T-cell (primary cell): ENCODE results near the gene DOCK11. TPM values are rescaled to one million over a fixed set of nuclear protein-coding genes. Genes with fewer than 3 reads are reported as not detected.

Experiments
- ATAC-seq, 4 experiments: fragments of 200-7000 bp in 3 of 4; fragments of 150-1000 bp in 1 of 4; cut with Tn5 transposase; replicated peaks in 1 of 4; 1 replicate in 3 of 4; 2 replicates in 1 of 4; pipeline ENCODE4 v1.10.0; 2021; ENCODE audit warnings: moderate library complexity in 3 of 4, mild to moderate bottlenecking in 2 of 4, moderate number of reproducible peaks in 1 of 4
- CTCF ChIA-PET, 2 donors: fragments of 300-600 bp; sonication (Branson Sonifier 250); formaldehyde crosslinking; loops; one replicate each; lab custom pipeline; 2022; ENCODE audit warnings: antibody characterized with exemption in 2 of 2; lab: Charles Lee
- POLR2A ChIA-PET, 2 donors: fragments of 300-600 bp; sonication (Branson Sonifier 250); formaldehyde crosslinking; loops; one replicate each; lab custom pipeline; 2022; ENCODE audit warnings: antibody characterized with exemption in 2 of 2; lab: Charles Lee
- DNase-seq, 35 experiments: peaks; one replicate each; pipeline versions ENCODE4 v3.0.0 to v3.0.0-alpha.2; 2013 to 2023
- H3K27ac ChIP-seq: one replicate; pipeline ENCODE4 v1.5.1; 2013; ENCODE audit warnings: low read length
- H3K27me3 ChIP-seq, 2 experiments: replicated peaks in 1 of 2; 1 replicate in 1 of 2; 2 replicates in 1 of 2; pipeline versions ENCODE4 v1.6.1 to v1.7.0; 2013; ENCODE audit warnings: low read length in 1 of 2, mixed read lengths in 1 of 2; ENCODE audit not compliant: control insufficient read depth in 2 of 2, insufficient read depth in 2 of 2; ENCODE audit errors: extremely low read depth in 1 of 2
- H3K36me3 ChIP-seq, 2 donors: 1 replicate in 1 of 2; 2 replicates in 1 of 2; pipeline versions ENCODE4 v1.6.1 to v1.7.0; 2013; ENCODE audit warnings: low read length in 1 of 2; ENCODE audit not compliant: control insufficient read depth in 2 of 2, insufficient read depth in 1 of 2; ENCODE audit errors: extremely low read depth in 1 of 2
- H3K4me1 ChIP-seq, 2 experiments: 1 replicate in 1 of 2; 2 replicates in 1 of 2; pipeline versions ENCODE4 v1.6.1 to v1.7.0; 2013; ENCODE audit warnings: low read length in 2 of 2, mixed read lengths in 1 of 2; ENCODE audit not compliant: insufficient read depth in 2 of 2, control insufficient read depth in 1 of 2; ENCODE audit errors: extremely low read depth in 1 of 2
- H3K4me3 ChIP-seq, 2 donors: 1 replicate in 1 of 2; 2 replicates in 1 of 2; pipeline versions ENCODE4 v1.5.1 to v1.7.0; 2013; ENCODE audit warnings: mild to moderate bottlenecking in 2 of 2, low read length in 1 of 2, moderate library complexity in 1 of 2; ENCODE audit not compliant: control insufficient read depth in 1 of 2; ENCODE audit errors: extremely low read depth in 1 of 2
- H3K9me3 ChIP-seq: 2 replicates; pipeline ENCODE4 v1.7.0; 2013
- H3K27ac Mint-ChIP-seq, 2 donors: one replicate each; pipeline ENCODE4 v1.8.0; 2020 to 2021; ENCODE audit warnings: mild to moderate bottlenecking in 2 of 2, mixed read lengths in 2 of 2
- H3K27me3 Mint-ChIP-seq, 2 donors: one replicate each; pipeline ENCODE4 v1.8.0; 2021 to 2022; ENCODE audit warnings: mixed read lengths in 2 of 2
- H3K36me3 Mint-ChIP-seq: one replicate; pipeline ENCODE4 v1.8.0; 2021; ENCODE audit warnings: mixed read lengths
- H3K4me1 Mint-ChIP-seq, 3 donors: one replicate each; pipeline ENCODE4 v1.8.0; 2020 to 2022; ENCODE audit warnings: mixed read lengths in 3 of 3, mild to moderate bottlenecking in 1 of 3
- H3K4me3 Mint-ChIP-seq, 3 donors: one replicate each; pipeline ENCODE4 v1.8.0; 2020 to 2022; ENCODE audit warnings: mild to moderate bottlenecking in 3 of 3, mixed read lengths in 3 of 3, moderate library complexity in 3 of 3
- H3K9me3 Mint-ChIP-seq, 3 donors: one replicate each; pipeline ENCODE4 v1.8.0; 2020 to 2022; ENCODE audit warnings: mixed read lengths in 3 of 3
- WGBS: methylation state at CpG from one replicate; pipeline ENCODE4 v1.1.5; 2013; ENCODE audit warnings: missing lambda C conversion rate; ENCODE audit not compliant: insufficient coverage; 5-methylcytosine and 5-hydroxymethylcytosine counted together
- total RNA-seq, 35 experiments: library from RNA in 6 of 35; stranded (reverse) in 6 of 35; fragments of 120-200 nt in 1 of 35; gene quantifications; one replicate each; pipeline versions ENCODE4 v1.2.1 to v1.2.4 and lab custom pipeline; 2013 to 2026

Gene DOCK11
- total RNA-seq, 5 donors from 2014 or later (not counting 1 experiment from before 2014, with no cell fraction given), result 90.7 to 102 (median 94.5) TPM

DNA sequence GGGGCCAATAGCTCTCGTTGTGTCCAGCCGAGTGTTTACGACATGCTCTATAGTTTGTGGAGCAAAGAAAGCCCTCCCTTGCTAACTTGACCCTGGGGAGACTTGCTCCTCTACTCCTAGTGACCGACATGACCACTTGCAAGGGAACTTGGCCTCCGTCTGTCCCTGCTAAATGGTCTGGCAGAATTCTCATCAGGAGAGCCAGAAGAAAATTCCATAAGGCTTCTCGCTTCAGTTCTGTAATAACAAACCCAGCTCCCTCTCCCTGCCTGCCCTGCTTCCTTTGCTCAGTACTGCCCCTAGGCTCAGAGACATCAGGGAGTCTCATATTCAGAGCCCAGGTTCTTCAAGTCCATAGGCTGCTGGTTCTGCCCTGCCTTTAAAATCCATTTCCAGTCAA lies 13.0 kb downstream of the DOCK11 start:
- Histone ChIP-seq H3K4me1 (peaks cover 15 to 82% of the 10 kb centered on the region in 2 experiments), H3K36me3 (peaks cover 0 to 16% of the 10 kb centered on the region in 2 donors), H3K9me3 (no peaks in the 10 kb centered on the region), H3K27ac (no peak overlapping the region), H3K27me3 (no peaks in the 10 kb centered on the region), H3K4me3 (no peak overlapping the region)
- H3K9me3 Mint-ChIP-seq, result no peaks in the 10 kb centered on the region
- H3K4me1 Mint-ChIP-seq, result peaks cover 65 to 90% (median 81%) of the 10 kb centered on the region in 3 donors
- peaks cover 28% of the 10 kb centered on the region for H3K36me3 Mint-ChIP-seq
- no peak for DNase-seq
- 100% methylated on average over 4 of the region's 6 CpGs for whole genome bisulfite sequencing
- no peak overlapping the region for H3K4me3 Mint-ChIP-seq
- peak overlapping the region; percentile 59 to 61 for H3K27ac Mint-ChIP-seq
- H3K27me3 Mint-ChIP-seq, result peaks cover 0 to 3% of the 10 kb centered on the region in 2 donors
- ATAC-seq, result no peak
- CTCF ChIA-PET, result interaction anchor here in 1 of 2 donors (1.5 kb wide), 1 partner anchor 20 kb away, joined by 3 read pairs; no protein-coding TSS in a partner anchor
- POLR2A ChIA-PET, result interaction anchor here in 1 of 2 donors (0.6 kb wide), 1 partner anchor 24 kb away, joined by 6 read pairs; no protein-coding TSS in a partner anchor

DNA sequence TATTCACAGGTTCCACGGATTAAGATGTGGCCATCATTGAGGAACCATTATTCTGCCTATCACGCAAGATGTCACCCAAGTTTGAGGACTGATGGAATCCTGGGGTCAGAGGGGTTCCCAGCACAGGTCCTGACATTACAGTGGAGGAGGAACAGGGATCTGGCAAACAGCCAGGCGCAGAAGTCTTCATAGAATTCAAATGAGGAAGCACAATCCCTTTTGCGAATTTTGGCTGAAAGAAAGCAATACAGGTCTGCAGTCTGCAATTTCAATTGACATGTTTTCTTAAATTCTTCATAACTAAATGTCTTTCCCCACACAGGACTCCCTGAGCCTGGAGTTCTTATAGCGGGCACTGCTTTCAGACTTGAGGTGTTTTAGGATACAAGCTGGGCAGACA lies 14.5 kb downstream of the DOCK11 start:
- peaks cover 7 to 72% of the 10 kb centered on the region in 2 experiments for H3K4me1 ChIP-seq
- peaks cover 57 to 90% (median 82%) of the 10 kb centered on the region in 3 donors for H3K4me1 Mint-ChIP-seq
- CTCF ChIA-PET, result interaction anchor here in 1 of 2 donors (1.3 kb wide), 1 partner anchor 91 kb away, joined by 3 read pairs; no protein-coding TSS in a partner anchor
- no peaks in the 10 kb centered on the region for H3K9me3 Mint-ChIP-seq
- H3K36me3 ChIP-seq, result peaks cover 4 to 23% of the 10 kb centered on the region in 2 donors
- peaks cover 40% of the 10 kb centered on the region for H3K36me3 Mint-ChIP-seq
- H3K27ac Mint-ChIP-seq, result peak overlapping the region; percentile 49 to 67
- H3K27ac ChIP-seq, result no peak overlapping the region
- POLR2A ChIA-PET, result interaction anchor here in 1 of 2 donors (0.5 kb wide), 1 partner anchor 91 kb away, joined by 4 read pairs; no protein-coding TSS in a partner anchor
- H3K27me3 Mint-ChIP-seq, result peaks cover 0 to 3% of the 10 kb centered on the region in 2 donors
- ATAC-seq (no peak), DNase-seq (no peak)
- H3K27me3 ChIP-seq, result no peaks in the 10 kb centered on the region
- no peaks in the 10 kb centered on the region for H3K9me3 ChIP-seq
- H3K4me3 ChIP-seq, result no peak overlapping the region
- 100% methylated on average over 1 of the region's 5 CpGs for WGBS
- no peak overlapping the region for H3K4me3 Mint-ChIP-seq

DNA sequence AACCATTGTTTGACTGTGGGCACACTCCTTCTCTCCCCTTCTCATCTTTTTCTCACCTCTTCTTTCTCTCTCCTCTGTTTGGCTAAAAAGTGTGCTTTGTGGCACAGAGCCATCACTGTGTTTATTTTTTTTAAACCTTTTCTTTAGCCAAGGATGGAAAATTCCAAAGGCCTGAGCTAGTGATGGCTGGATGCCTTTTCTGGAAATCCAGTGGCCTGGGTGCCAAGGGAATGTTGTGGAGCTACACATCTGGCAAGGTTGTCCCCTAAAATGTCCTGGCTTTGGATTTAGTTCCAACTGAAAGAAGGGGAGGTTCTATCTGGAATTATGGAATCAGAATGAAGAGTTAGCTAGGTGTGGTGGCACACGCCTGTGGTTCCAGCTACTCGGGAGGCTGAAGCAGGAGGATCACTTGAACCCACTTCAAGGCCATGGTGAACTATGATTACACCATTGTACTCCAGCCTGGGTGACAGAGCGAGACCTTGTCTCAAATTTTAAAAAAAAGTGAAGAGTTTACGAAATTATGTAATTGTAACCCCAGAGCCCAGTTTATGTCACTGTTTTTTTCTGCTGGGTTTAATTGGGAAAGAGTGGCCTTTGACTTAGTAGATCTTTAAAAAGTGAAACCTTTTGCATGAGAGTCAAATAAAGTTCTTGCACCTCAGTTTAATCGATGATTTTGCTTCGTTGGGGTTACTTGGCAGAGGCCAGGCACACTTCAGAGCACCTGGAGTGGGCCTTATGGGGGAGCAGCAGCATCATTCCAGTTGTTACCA lies 17.7 kb downstream of the DOCK11 start:
- DNase-seq, result no peak
- H3K36me3 Mint-ChIP-seq, result peaks cover 44% of the 10 kb centered on the region
- ChIA-PET POLR2A (interaction anchor here in 1 of 2 donors (0.6 kb wide), 1 partner anchor 16 kb away, joined by 5 read pairs; no protein-coding TSS in a partner anchor), CTCF (no interaction called here)
- ATAC-seq, result no peak
- H3K27me3 ChIP-seq, result no peaks in the 10 kb centered on the region
- H3K4me3 ChIP-seq, result no peak overlapping the region
- no peak overlapping the region for H3K27ac ChIP-seq
- peaks cover 4 to 56% of the 10 kb centered on the region in 2 experiments for H3K4me1 ChIP-seq
- H3K4me3 Mint-ChIP-seq, result peak overlapping the region in 1 of 3 donors; percentile 15
- H3K27ac Mint-ChIP-seq, result peak overlapping the region; percentile 52 to 68
- H3K27me3 Mint-ChIP-seq, result no peaks in the 10 kb centered on the region
- no peaks in the 10 kb centered on the region for H3K9me3 ChIP-seq
- H3K4me1 Mint-ChIP-seq, result peaks cover 42 to 78% (median 67%) of the 10 kb centered on the region in 3 donors
- H3K36me3 ChIP-seq, result peaks cover 4 to 25% of the 10 kb centered on the region in 2 donors
- H3K9me3 Mint-ChIP-seq, result no peaks in the 10 kb centered on the region
- no CpG with 5 or more reads among the region's 6 CpGs for WGBS

DNA sequence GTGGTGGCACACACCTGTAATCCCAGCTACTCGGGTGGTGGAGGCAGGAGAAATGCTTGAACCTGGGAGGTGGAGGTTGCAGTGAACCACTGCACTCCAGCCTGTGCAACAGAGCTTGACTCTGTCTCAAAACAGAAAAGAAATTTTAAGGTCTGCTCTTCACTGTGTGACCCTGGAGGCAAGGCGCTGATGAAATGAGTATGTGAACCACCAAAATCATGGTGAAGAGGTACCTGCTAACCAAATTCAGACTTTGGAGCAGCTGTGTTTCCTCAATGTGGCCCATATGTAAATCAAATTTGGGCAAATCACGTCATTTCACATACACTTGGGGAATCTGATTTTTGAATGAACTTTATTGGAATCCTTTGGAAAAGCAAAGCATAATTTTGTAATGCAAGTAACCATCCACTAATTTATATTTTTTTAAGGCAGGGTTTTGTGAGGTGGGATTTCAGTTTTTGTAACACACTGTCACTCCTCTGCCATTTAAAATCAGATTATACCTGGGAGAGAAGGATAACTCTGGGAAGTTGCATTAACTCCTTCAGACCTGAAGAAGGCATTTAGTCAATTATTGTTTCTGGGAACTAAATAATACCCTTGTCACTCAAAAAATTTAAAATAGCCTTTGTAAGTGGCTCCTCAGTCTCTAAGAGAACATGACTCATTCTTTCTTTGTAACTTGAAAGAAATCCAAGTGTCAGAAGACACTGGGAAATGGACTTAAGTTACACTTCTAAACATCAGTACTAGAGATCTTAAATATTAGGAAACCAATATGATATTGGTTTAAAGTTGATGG lies 24.0 kb downstream of the DOCK11 start:
- Mint-ChIP-seq H3K9me3 (no peaks in the 10 kb centered on the region), H3K27ac (peak overlapping the region; percentile 83 to 87), H3K36me3 (peaks cover 11% of the 10 kb centered on the region), H3K4me3 (no peak overlapping the region), H3K4me1 (peaks cover 45 to 75% (median 69%) of the 10 kb centered on the region in 3 donors), H3K27me3 (no peaks in the 10 kb centered on the region)
- CTCF ChIA-PET, result interaction anchor here in 1 of 2 donors (0.6 kb wide), 2 partner anchors 12 to 941 kb away, joined by 4 read pairs; no protein-coding TSS in a partner anchor
- no peak for DNase-seq
- H3K9me3 ChIP-seq, result no peaks in the 10 kb centered on the region
- H3K27me3 ChIP-seq, result no peaks in the 10 kb centered on the region
- no peak overlapping the region for H3K4me3 ChIP-seq
- peaks cover 20 to 46% of the 10 kb centered on the region in 2 experiments for H3K4me1 ChIP-seq
- H3K36me3 ChIP-seq, result peaks cover 4% of the 10 kb centered on the region in 2 donors
- ATAC-seq, result no peak
- WGBS, result no CpG with 5 or more reads among the region's 3 CpGs
- POLR2A ChIA-PET, result no interaction called here
- peak overlapping the region; percentile 41 for H3K27ac ChIP-seq

DNA sequence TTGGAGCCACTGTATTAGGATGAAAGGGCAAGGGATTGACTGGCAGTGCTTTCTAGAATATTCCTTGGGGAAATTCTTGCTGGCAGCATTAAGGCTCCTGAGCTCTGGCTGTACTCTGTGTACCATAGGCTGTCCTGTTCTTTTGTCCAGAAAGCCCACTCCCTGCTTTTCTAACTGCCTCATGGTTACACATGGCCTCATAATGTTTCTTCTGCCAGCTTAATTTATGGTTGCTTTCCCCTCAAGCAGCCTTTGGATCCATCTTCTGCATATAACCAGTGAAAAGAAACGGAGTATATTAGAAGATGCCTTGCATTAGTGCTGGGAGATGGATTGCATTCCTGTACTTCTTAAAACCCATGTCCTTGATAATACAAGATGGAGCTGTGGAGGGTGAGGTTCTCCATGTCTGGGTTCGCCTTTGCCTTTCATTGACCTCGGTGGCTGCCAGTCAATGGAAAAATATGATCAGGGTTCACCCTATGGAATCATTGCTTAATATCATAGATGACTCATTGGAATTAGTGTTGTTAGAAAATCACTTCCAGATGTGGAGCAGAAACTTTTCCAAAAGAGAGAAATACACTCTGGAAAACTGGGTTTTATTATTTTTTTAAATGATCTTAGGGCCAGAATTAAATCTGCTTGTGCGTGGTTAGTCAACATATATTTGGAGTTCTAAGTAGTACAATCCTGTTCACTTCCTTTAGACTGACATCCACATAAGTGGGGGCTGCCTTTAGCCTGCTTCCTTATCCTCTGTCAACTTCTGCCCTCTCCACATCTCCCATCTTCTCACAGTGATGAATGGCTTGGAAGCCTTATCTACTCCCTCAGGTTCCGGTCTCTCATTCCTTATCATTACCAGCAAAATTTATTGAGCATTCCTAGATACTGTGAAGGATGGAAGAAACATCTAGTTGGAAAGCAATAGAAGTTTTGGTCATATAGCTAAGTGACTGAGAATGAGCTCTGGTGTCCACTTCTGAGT lies 24.9 kb downstream of the DOCK11 start:
- Mint-ChIP-seq H3K4me3 (peak overlapping the region in 1 of 3 donors; percentile 4), H3K9me3 (no peaks in the 10 kb centered on the region), H3K27me3 (no peaks in the 10 kb centered on the region), H3K27ac (peak overlapping the region; percentile 83 to 87), H3K4me1 (peaks cover 46 to 75% (median 71%) of the 10 kb centered on the region in 3 donors), H3K36me3 (peaks cover 3% of the 10 kb centered on the region)
- Histone ChIP-seq H3K9me3 (no peaks in the 10 kb centered on the region), H3K4me3 (no peak overlapping the region), H3K27ac (peak overlapping the region; percentile 41), H3K36me3 (peaks cover 0 to 2% of the 10 kb centered on the region in 2 donors), H3K4me1 (peaks cover 20 to 54% of the 10 kb centered on the region in 2 experiments), H3K27me3 (no peaks in the 10 kb centered on the region)
- WGBS, result no CpG with 5 or more reads among the region's 5 CpGs
- no peak for ATAC-seq
- ChIA-PET CTCF (interaction anchor here (0.6 to 1.0 kb wide), 2 partner anchors 8 to 11 kb away, joined by 3 to 7 read pairs; no protein-coding TSS in a partner anchor), POLR2A (interaction anchor here in 1 of 2 donors (1.3 kb wide), 1 partner anchor 12 kb away, joined by 6 read pairs; no protein-coding TSS in a partner anchor)
- no peak for DNase-seq
